ENCODE data around the gene MKLN1.

The MKLN1 gene

DNA sequence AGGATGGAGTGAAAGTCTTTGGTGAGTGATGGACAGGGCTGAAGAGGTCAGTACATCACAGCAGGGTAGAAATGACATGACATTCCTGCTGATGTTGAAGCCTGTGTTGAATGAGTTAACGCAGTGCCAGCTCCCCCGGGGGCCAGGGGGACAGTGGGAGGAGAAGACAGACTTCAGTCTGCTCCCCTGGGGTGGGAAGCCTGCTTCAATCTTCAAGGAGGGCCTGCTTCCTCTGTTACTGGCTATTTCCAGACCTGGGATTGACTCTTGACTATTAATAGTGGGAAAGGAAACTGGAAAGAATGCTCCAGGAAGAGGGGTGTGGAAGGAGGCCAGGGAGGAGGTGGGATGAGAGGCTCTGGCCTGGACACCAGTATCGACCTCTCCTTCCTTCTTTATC is 201.5 kb downstream of the MKLN1 start:
- DNase-seq, result no peak

- no peak for DNase-seq
These were observed 201.9 kb downstream of the MKLN1 start for GRCh38 chr7:131529617-131530016.

GRCh38 chr7:131530137-131530536 is 202.5 kb downstream of the MKLN1 start:
- DNase-seq, result no peak

DNA sequence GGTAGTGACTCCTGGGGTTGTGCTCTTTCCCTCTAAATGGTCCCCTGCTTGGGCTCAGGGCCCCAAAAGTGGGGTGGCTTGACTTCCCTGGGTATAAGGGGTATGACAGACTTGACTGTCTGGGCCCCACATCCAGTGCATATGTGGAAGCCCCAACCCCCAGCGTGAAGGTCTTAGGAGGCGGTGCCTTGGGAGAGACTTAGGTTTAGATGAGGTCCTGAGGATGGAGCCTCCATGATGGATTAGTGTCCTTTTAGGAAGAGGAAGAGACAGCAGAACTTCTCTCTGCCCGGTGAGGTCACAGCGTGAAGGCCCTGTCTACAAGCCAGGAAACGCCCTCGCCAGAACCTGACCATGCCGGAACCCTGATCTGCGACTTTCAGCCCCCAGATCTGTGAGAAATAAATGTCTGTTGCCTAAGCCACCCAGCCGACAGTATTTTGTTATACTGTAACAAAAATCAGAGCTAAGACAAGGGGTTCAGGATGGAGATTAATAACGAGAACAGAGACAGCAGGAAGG is 205.0 kb downstream of the MKLN1 start:
- no peak for DNase-seq

DNA sequence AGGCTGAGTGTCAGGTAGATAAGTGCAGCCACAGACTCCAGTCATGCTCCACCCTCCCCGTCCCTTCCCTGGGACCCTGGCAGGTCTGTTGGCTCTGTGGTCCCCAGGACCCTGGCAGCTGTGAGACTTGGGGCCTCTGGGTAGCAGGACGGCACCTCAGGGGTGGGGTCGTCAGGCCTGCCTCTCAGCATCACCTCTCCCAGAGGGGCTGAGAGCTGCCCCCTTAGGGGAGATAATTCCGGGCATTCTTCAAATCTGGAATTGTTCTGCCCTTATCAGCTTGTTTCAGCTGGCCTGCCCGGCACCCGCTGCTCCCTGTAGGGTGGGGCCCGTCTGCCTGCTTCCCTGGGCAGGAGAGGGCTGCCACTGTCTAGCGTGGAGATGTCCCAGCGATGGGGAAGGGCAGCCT is 205.5 kb downstream of the MKLN1 start:
- DNase-seq, result no peak

- no peak for DNase-seq
These were observed 206.2 kb downstream of the MKLN1 start for GRCh38 chr7:131533566-131534561.

- no peak for DNase-seq
These were observed 208.7 kb downstream of the MKLN1 start for GRCh38 chr7:131536361-131536849.

DNA sequence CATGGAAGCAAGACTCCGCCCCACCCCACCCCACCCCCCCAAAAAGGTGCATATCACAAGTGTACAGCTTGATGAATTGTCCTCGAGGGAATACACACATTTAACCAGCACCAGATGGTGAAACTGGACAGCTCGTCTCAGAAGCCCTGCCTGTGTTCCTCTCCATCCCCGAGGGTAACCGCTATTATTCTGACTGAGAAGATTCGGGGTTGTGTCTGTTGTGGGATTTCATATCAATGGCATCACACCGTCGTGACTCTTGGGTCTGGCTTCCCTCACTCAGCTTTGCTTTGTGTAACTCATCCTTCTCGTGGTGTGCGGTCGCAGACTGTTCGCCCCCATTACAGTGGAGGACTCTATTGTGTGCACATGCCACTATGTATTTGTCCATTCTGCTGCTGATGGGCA is 209.9 kb downstream of the MKLN1 start:
- no peak for DNase-seq

DNA sequence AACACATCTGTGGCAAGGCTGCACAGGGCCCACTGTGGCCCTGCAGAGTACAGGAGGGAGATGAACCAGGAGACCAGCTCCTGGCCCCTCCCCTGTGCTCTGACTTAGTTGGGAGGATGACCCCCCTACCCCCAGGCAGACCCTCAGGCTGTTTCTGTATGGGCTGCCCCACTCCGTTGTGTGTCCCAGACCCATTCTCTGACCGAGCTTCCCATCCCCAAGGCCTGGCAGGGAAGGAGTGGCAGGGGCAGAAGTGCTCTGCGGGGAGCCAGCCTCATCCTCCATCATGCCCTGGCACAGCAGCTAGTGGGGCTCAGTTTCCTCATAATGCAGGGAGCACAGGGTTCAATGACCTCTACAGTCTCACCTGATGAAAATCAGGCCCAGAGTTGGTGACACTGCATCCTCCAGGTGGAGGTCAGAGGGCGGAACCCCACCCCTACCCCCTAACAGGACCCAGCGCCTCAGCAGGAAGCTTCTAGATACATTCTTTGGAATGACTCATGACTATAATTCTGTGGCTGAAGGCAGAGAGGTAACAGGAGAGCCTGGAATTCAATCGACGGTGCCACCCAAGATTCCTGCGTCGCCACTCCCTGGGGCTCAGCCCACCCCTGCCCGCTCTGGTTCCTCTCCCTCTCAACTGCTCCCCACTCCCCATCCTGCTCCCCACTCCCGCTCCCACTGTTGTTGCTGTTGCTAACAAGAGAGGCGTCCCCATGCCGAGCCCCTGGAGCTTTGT is 210.6 kb downstream of the MKLN1 start:
- DNase-seq, result no peak

GRCh38 chr7:131538813-131539179 is 211.1 kb downstream of the MKLN1 start:
- no peak for DNase-seq

DNA sequence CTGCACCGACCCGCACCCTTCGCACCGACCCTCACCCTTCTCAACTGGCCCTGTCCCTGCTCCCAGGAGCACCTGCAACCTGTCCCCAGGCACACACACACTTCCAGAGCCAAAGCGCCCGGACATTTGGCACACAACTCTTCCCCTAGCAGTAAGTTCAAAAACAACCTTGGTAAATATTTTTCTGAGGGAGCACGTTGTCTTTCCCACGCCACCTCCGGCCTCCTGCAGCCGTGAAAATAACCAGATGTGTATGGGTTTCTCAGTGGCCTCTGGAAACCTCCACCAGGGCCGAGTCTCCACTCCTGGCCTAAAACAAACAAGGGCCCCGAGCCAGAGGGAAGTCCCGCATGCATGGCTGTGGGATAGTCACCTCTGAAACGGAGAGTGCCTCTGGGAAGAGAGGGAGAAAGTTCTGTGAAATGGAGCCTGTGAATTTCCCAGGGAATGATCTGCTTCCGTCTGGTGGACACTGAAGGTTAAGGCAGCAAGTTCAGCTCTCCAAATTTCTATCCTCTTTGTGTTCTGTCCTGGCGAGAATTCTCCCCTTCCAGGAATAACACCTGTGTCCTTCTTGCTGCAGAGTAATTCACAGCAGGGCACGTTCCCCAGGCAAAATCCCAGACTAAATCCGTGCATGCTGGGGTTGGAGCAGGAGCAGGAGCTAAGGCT is 213.0 kb downstream of the MKLN1 start:
- DNase-seq, result no peak

DNA sequence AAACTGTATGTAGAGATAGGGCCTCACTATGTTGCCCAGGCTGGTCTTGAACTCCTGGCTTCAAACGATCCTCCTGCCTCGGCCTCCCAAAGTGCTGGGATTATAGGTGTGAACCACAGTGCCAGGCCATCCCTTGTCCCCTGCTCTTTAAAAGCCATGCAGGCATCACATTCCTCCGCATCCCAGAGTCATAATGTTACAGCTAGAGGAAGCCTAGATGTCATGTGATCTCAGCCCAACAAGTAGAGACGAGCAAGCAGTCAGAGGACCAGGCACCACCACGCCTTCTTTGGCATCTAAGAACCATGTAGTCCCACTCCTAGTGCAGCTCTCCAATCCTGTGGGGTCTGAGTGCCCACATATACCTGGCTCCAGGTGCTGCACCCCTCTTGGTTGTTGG is 215.6 kb downstream of the MKLN1 start:
- DNase-seq, result no peak

GRCh38 chr7:131544021-131544420 is 216.3 kb downstream of the MKLN1 start:
- no peak for DNase-seq

DNA sequence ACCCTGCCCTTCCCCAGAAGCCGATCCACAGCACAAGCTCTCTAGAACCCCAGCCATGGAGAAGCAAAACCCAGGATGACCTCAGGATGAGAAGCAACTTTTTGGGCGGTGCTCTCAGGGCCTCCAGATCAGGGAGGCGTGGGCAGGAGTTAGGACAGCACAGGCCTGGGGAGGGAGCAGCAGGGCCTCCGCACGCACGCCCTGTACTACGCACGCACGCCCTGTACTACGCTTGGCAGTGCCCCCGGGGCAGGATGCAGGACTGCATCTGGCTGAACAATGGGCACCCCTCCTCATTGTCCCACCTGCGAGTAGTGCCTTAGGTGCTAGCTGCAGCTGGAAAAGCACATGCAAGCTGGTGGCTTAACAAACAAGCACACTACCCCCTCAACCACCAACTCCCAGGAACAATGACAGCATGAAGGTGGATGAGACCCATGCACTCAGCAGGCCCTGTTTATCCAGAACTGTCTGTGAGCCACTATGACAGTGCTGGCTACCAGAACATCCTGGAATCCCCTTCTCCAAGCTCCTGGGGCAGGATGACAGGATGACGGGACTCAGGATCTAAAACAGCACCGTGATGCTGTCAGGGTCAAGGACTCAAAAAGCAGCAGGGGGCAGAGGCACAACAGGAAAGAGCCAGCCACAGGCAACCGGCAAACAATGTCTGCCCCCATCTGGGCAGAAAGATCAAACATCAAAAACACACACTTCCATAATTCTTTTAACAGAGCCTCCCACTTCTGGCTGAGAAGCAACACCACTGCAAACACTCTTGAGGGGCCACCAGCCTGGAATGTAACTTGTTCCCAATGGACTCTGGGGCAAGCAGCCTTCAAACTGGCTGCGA is 217.0 kb downstream of the MKLN1 start:
- DNase-seq, result no peak

GRCh38 chr7:131546126-131546525 is 218.4 kb downstream of the MKLN1 start:
- no peak for DNase-seq
